B cell (primary cell): ENCODE data around the gene HOTAIR. TPM values are rescaled to one million over a fixed set of nuclear protein-coding genes. Genes with fewer than 3 reads are reported as not detected.

Source experiments
- ATAC-seq: fragments of 200-7000 bp; cut with Tn5 transposase; one replicate; pipeline ENCODE4 v1.10.0; 2021; ENCODE audit warnings: low read depth, mild to moderate bottlenecking, moderate number of reproducible peaks, moderate library complexity
- CTCF ChIA-PET: fragments of 350-600 bp; sonication (Branson Sonifier 250); formaldehyde crosslinking; loops from one replicate; lab custom pipeline; 2021; ENCODE audit warnings: antibody characterized with exemption, inconsistent platforms; lab: Charles Lee
- POLR2A ChIA-PET: fragments of 350-600 bp; sonication (Branson Sonifier 250); formaldehyde crosslinking; loops from one replicate; lab custom pipeline; 2021; ENCODE audit warnings: antibody characterized with exemption; lab: Charles Lee
- DNase-seq: peaks from one replicate; pipeline ENCODE4 v3.0.0; 2013
- H2AFZ ChIP-seq: 2 replicates; pipeline ENCODE4 v1.6.1; 2012; ENCODE audit warnings: mild to moderate bottlenecking, low read depth, low read length; ENCODE audit not compliant: insufficient read depth, poor library complexity, severe bottlenecking
- H3K27ac ChIP-seq, 2 donors: 1 replicate in 1 of 2; 2 replicates in 1 of 2; pipeline ENCODE4 v1.5.1; 2012 to 2013; ENCODE audit warnings: low read length in 2 of 2, mild to moderate bottlenecking in 2 of 2, moderate library complexity in 1 of 2
- H3K27me3 ChIP-seq, 4 experiments: fragments of 200-600 bp in 1 of 4; sonication (generic) in 1 of 4; replicated peaks in 1 of 4; 1 replicate in 2 of 4; 2 replicates in 2 of 4; pipeline versions ENCODE4 v1.6.1 to v1.7.0; 2013 to 2016; ENCODE audit warnings: low read length in 3 of 4, mild to moderate bottlenecking in 2 of 4, mixed read lengths in 1 of 4, moderate library complexity in 1 of 4; ENCODE audit not compliant: insufficient read depth in 4 of 4, control insufficient read depth in 3 of 4; ENCODE audit errors: control extremely low read depth in 1 of 4
- H3K36me3 ChIP-seq, 2 experiments: replicated peaks in 1 of 2; 1 replicate in 1 of 2; 2 replicates in 1 of 2; pipeline versions ENCODE4 v1.6.1 to v1.7.1; 2013; ENCODE audit warnings: low read length in 1 of 2; ENCODE audit not compliant: insufficient read depth in 2 of 2, control insufficient read depth in 1 of 2; ENCODE audit errors: control extremely low read depth in 1 of 2, extremely low read depth in 1 of 2
- H3K4me1 ChIP-seq, 2 donors: fragments of 200-600 bp in 1 of 2; sonication (generic) in 1 of 2; 1 replicate in 1 of 2; 2 replicates in 1 of 2; pipeline versions ENCODE4 v1.5.1 to v1.6.1; 2013 to 2017; ENCODE audit warnings: low read length in 2 of 2; ENCODE audit not compliant: control insufficient read depth in 2 of 2, insufficient read depth in 2 of 2
- H3K4me2 ChIP-seq: replicated peaks from 2 replicates; pipeline ENCODE3; 2012; ENCODE audit warnings: mild to moderate bottlenecking, low read depth, low read length; ENCODE audit not compliant: poor library complexity, severe bottlenecking
- H3K4me3 ChIP-seq, 5 experiments: fragments of 200-600 bp in 1 of 5; sonication (generic) in 1 of 5; 1 replicate in 3 of 5; 2 replicates in 2 of 5; pipeline versions ENCODE4 v1.5.1 to v1.7.0; 2011 to 2016; ENCODE audit warnings: low read length in 4 of 5, mild to moderate bottlenecking in 4 of 5, low read depth in 2 of 5, control low read depth in 1 of 5, moderate library complexity in 1 of 5; ENCODE audit not compliant: insufficient read depth in 1 of 5; ENCODE audit errors: control extremely low read depth in 1 of 5, extremely low read depth in 1 of 5
- H3K79me2 ChIP-seq: fragments of 200-600 bp; sonication (generic); one replicate; pipeline ENCODE4 v1.6.0; 2016; ENCODE audit warnings: low read length; ENCODE audit not compliant: control insufficient read depth, insufficient read depth
- H3K9ac ChIP-seq: fragments of 200-600 bp; sonication (generic); 2 replicates; pipeline ENCODE4 v1.6.1; 2017; ENCODE audit warnings: mild to moderate bottlenecking, low read length, moderate library complexity
- H3K9me3 ChIP-seq, 3 donors: one replicate each; pipeline versions ENCODE4 v1.6.1 to v1.7.1; 2013; ENCODE audit warnings: low read length in 2 of 3; ENCODE audit not compliant: control insufficient read depth in 2 of 3, insufficient read depth in 1 of 3; ENCODE audit errors: control extremely low read depth in 1 of 3
- H4K20me1 ChIP-seq: 2 replicates; pipeline ENCODE4 v1.6.0; 2012; ENCODE audit warnings: mild to moderate bottlenecking, low read length; ENCODE audit not compliant: insufficient read depth, control insufficient read depth, poor library complexity, severe bottlenecking
- H3K27ac Mint-ChIP-seq: one replicate; pipeline ENCODE4 v1.8.0; 2021; ENCODE audit warnings: mixed read lengths
- H3K27me3 Mint-ChIP-seq: one replicate; pipeline ENCODE4 v1.8.0; 2021; ENCODE audit warnings: mixed read lengths
- H3K4me1 Mint-ChIP-seq: one replicate; pipeline ENCODE4 v1.8.0; 2021; ENCODE audit warnings: mixed read lengths
- H3K4me3 Mint-ChIP-seq: one replicate; pipeline ENCODE4 v1.8.0; 2021; ENCODE audit warnings: mixed read lengths
- H3K9me3 Mint-ChIP-seq: one replicate; pipeline ENCODE4 v1.8.0; 2022; ENCODE audit warnings: mixed read lengths; ENCODE audit not compliant: insufficient read depth
- CTCF ChIP-seq: fragments of 200-600 bp; IDR thresholded peaks from one replicate; pipeline ENCODE4 v1.8.0; 2022; ENCODE audit warnings: antibody characterized with exemption, mild to moderate bottlenecking
- EZH2 ChIP-seq: IDR thresholded peaks from 2 replicates; pipeline ENCODE4 v1.6.1; 2012; ENCODE audit warnings: borderline replicate concordance, low read depth, mild to moderate bottlenecking, moderate library complexity, low read length; ENCODE audit not compliant: insufficient read depth, poor library complexity, severe bottlenecking
- WGBS: methylation state at CpG from one replicate; pipeline ENCODE4 v1.1.5; 2013; ENCODE audit warnings: missing lambda C conversion rate; ENCODE audit not compliant: insufficient coverage; 5-methylcytosine and 5-hydroxymethylcytosine counted together
- intact Hi-C: fragments of 100-400 bp; cut with micrococcal nuclease; formaldehyde crosslinking; loops from one replicate; pipeline ENCODE4 v1.10.0; 2022
- polyA plus RNA-seq: library from polyadenylated mRNA; depleted of rRNA; stranded (reverse); fragments of >200 nt; gene quantifications from 2 replicates; pipeline ENCODE4 v1.2.3, GENCODE V29; 2012
- total RNA-seq, 2 donors: library from RNA; stranded (reverse); fragments of 120-200 nt in 1 of 2; gene quantifications; 1 replicate in 1 of 2; 2 replicates in 1 of 2; pipeline versions ENCODE4 v1.2.3 to v1.2.4, GENCODE V29; 2013 to 2022

Gene HOTAIR
- total and polyA plus RNA-seq, 2 donors (not counting 1 experiment from before 2014, with no cell fraction given): not detected

GRCh38 chr12:53988541-53989226 lies 13.9 kb upstream of the HOTAIR start:
- peak overlapping the region; percentile 37 for H3K4me2 ChIP-seq
- no peak overlapping the region for H3K27ac ChIP-seq
- peaks cover 30 to 52% of the 10 kb centered on the region in 2 donors for H3K4me1 ChIP-seq
- H3K9ac ChIP-seq: no peak overlapping the region
- 10% methylated on average over 2 of the region's 5 CpGs for WGBS
- H3K4me3 ChIP-seq: no peak overlapping the region
- H3K79me2 ChIP-seq: no peaks in the 10 kb centered on the region
- Mint-ChIP-seq H3K9me3 (no peaks in the 10 kb centered on the region), H3K4me1 (peaks cover 29% of the 10 kb centered on the region), H3K27me3 (peaks cover 90% of the 10 kb centered on the region), H3K4me3 (no peak overlapping the region), H3K27ac (no peak overlapping the region)
- no peak for ATAC-seq
- H3K27me3 ChIP-seq: peaks cover 0 to 98% (median 92%) of the 10 kb centered on the region in 4 experiments
- CTCF ChIA-PET: interaction anchor here (0.8 to 1.8 kb wide), 6 partner anchors 44 to 631 kb away, joined by 3 to 6 read pairs (median 4); partner anchors contain the start of genes HOXC5 and NFE2
- no peak overlapping the region for H2AFZ ChIP-seq
- no peaks in the 10 kb centered on the region for H4K20me1 ChIP-seq
- TF ChIP-seq CTCF: no peak
- no peak for TF ChIP-seq EZH2
- intact Hi-C loops: loop anchor here (5.0 kb wide), 1 partner anchor 46 kb away; no protein-coding TSS in a partner anchor
- POLR2A ChIA-PET: no interaction called here
- H3K36me3 ChIP-seq: no peaks in the 10 kb centered on the region
- DNase-seq: no peak
- H3K9me3 ChIP-seq: peaks cover 0 to 65% (median 6%) of the 10 kb centered on the region in 3 donors

- TF ChIP-seq CTCF: no peak
- TF ChIP-seq EZH2: no peak
- no peaks in the 10 kb centered on the region for H4K20me1 ChIP-seq
- peaks cover 90% of the 10 kb centered on the region for H3K27me3 Mint-ChIP-seq
- H3K4me2 ChIP-seq: no peak overlapping the region
- no peak overlapping the region for H3K9ac ChIP-seq
- H3K79me2 ChIP-seq: no peaks in the 10 kb centered on the region
- peaks cover 29% of the 10 kb centered on the region for H3K4me1 Mint-ChIP-seq
- peaks cover 0 to 68% (median 12%) of the 10 kb centered on the region in 3 donors for H3K9me3 ChIP-seq
- DNase-seq (no peak), ATAC-seq (no peak)
- peaks cover 0 to 98% (median 92%) of the 10 kb centered on the region in 4 experiments for H3K27me3 ChIP-seq
- H3K4me1 ChIP-seq: peaks cover 30 to 48% of the 10 kb centered on the region in 2 donors
- no peaks in the 10 kb centered on the region for H3K9me3 Mint-ChIP-seq
- POLR2A ChIA-PET: interaction anchor here (0.7 kb wide), 1 partner anchor 56 kb away, joined by 3 read pairs; no protein-coding TSS in a partner anchor
- 10% methylated on average over 2 of the region's 4 CpGs for WGBS
- no peak overlapping the region for H3K27ac Mint-ChIP-seq
- CTCF ChIA-PET: interaction anchor here (0.7 to 1.8 kb wide), 7 partner anchors 45 to 632 kb away, joined by 3 to 6 read pairs (median 3); partner anchors contain the start of gene HOXC5
- H3K4me3 Mint-ChIP-seq: no peak overlapping the region
- H3K36me3 ChIP-seq: no peaks in the 10 kb centered on the region
- no peak overlapping the region for H3K27ac ChIP-seq
- no peak overlapping the region for H3K4me3 ChIP-seq
- intact Hi-C loops: loop anchor here (5.0 kb wide), 1 partner anchor 46 kb away; no protein-coding TSS in a partner anchor
- no peak overlapping the region for H2AFZ ChIP-seq
Measured at GRCh38 chr12:53987787-53988230, 13.1 kb upstream of the HOTAIR start.
